Hematopoietic multipotent progenitor cell (in vitro differentiated cells): ENCODE data around the gene RELL2. TPM values are rescaled to one million over a fixed set of nuclear protein-coding genes. Genes with fewer than 3 reads are reported as not detected.
"Not testable (repeated sequence)": the region's sequence is repeated elsewhere in the genome, so short reads cannot be mapped to it uniquely, and the experiment has no call there.

ENCODE experiments used
- DNase-seq, 3 donors: peaks; one replicate each; pipeline ENCODE4 v3.0.0-alpha.2; 2011 to 2015; ENCODE audit warnings: low read depth in 2 of 3, low spot score in 2 of 3
- total RNA-seq: library from RNA; depleted of rRNA; stranded (reverse); fragments of >200 nt; gene quantifications from one replicate; pipeline ENCODE4 v1.2.3, GENCODE V29; 2012

Gene RELL2
- 2.4 TPM for total RNA-seq

GRCh38 chr5:141636413-141637122 is at the start of gene RELL2, which contains the start of gene HDAC3:
Gene RELL2, plus strand, starts transcription at chr5:141636997. Its CDS starts 1,229 bp downstream, at chr5:141638226.
Gene HDAC3, minus strand, starts transcription at chr5:141636849. Its CDS starts 59 bp downstream, at chr5:141636790.
- DNase-seq = peak; percentile 84 to 89 (median 88)

- peak in 1 of 3 donors; percentile 42 for DNase-seq
These were observed 46.7 kb upstream of the RELL2 start for GRCh38 chr5:141590127-141590526.

- DNase-seq = no peak
These were observed 39.9 kb upstream of the RELL2 start for GRCh38 chr5:141596867-141597266.

- no peak for DNase-seq
These were observed 39.4 kb upstream of the RELL2 start for GRCh38 chr5:141597394-141597793.

GRCh38 chr5:141597814-141598213 is 39.0 kb upstream of the RELL2 start:
- no peak for DNase-seq

GRCh38 chr5:141598391-141599345 is 38.1 kb upstream of the RELL2 start:
- no peak for DNase-seq

- DNase-seq = no peak
These were observed 34.2 kb upstream of the RELL2 start for GRCh38 chr5:141602606-141603005.

GRCh38 chr5:141603923-141604717 is 32.7 kb upstream of the RELL2 start:
- DNase-seq = no peak

- peak; percentile 58 to 97 (median 94) for DNase-seq
These were observed 31.1 kb upstream of the RELL2 start for GRCh38 chr5:141605523-141606277.

- no peak for DNase-seq
These were observed 28.8 kb upstream of the RELL2 start for GRCh38 chr5:141608046-141608445.

GRCh38 chr5:141608557-141608956 is 28.2 kb upstream of the RELL2 start:
- DNase-seq = no peak

GRCh38 chr5:141609044-141609443 is 27.8 kb upstream of the RELL2 start:
- DNase-seq = no peak

GRCh38 chr5:141609921-141610320 is 26.9 kb upstream of the RELL2 start:
- not testable (repeated sequence) for DNase-seq

- DNase-seq = no peak
These were observed 25.5 kb upstream of the RELL2 start for GRCh38 chr5:141611289-141611688.

- no peak for DNase-seq
These were observed 23.5 kb upstream of the RELL2 start for GRCh38 chr5:141613344-141613743.

GRCh38 chr5:141615991-141616720 is 20.6 kb upstream of the RELL2 start:
- no peak for DNase-seq

GRCh38 chr5:141617128-141617527 is 19.7 kb upstream of the RELL2 start:
- peak in 1 of 3 donors; percentile 21 for DNase-seq

GRCh38 chr5:141617682-141618029 is 19.1 kb upstream of the RELL2 start:
- DNase-seq = no peak

- peak; percentile 23 to 65 (median 48) for DNase-seq
These were observed 18.6 kb upstream of the RELL2 start for GRCh38 chr5:141618030-141618803.
